B cell (primary cell): ENCODE results near the gene CLIC6. TPM values are rescaled to one million over a fixed set of nuclear protein-coding genes. Genes with fewer than 3 reads are reported as not detected.

ENCODE experiments used
- ATAC-seq: fragments of 200-7000 bp; cut with Tn5 transposase; one replicate; pipeline ENCODE4 v1.10.0; 2021; ENCODE audit warnings: low read depth, mild to moderate bottlenecking, moderate number of reproducible peaks, moderate library complexity
- CTCF ChIA-PET: fragments of 350-600 bp; sonication (Branson Sonifier 250); formaldehyde crosslinking; loops from one replicate; lab custom pipeline; 2021; ENCODE audit warnings: antibody characterized with exemption, inconsistent platforms; lab: Charles Lee
- POLR2A ChIA-PET: fragments of 350-600 bp; sonication (Branson Sonifier 250); formaldehyde crosslinking; loops from one replicate; lab custom pipeline; 2021; ENCODE audit warnings: antibody characterized with exemption; lab: Charles Lee
- DNase-seq: peaks from one replicate; pipeline ENCODE4 v3.0.0; 2013
- H2AFZ ChIP-seq: 2 replicates; pipeline ENCODE4 v1.6.1; 2012; ENCODE audit warnings: mild to moderate bottlenecking, low read depth, low read length; ENCODE audit not compliant: insufficient read depth, poor library complexity, severe bottlenecking
- H3K27ac ChIP-seq, 2 donors: 1 replicate in 1 of 2; 2 replicates in 1 of 2; pipeline ENCODE4 v1.5.1; 2012 to 2013; ENCODE audit warnings: low read length in 2 of 2, mild to moderate bottlenecking in 2 of 2, moderate library complexity in 1 of 2
- H3K27me3 ChIP-seq, 4 experiments: fragments of 200-600 bp in 1 of 4; sonication (generic) in 1 of 4; replicated peaks in 1 of 4; 1 replicate in 2 of 4; 2 replicates in 2 of 4; pipeline versions ENCODE4 v1.6.1 to v1.7.0; 2013 to 2016; ENCODE audit warnings: low read length in 3 of 4, mild to moderate bottlenecking in 2 of 4, mixed read lengths in 1 of 4, moderate library complexity in 1 of 4; ENCODE audit not compliant: insufficient read depth in 4 of 4, control insufficient read depth in 3 of 4; ENCODE audit errors: control extremely low read depth in 1 of 4
- H3K36me3 ChIP-seq, 2 experiments: replicated peaks in 1 of 2; 1 replicate in 1 of 2; 2 replicates in 1 of 2; pipeline versions ENCODE4 v1.6.1 to v1.7.1; 2013; ENCODE audit warnings: low read length in 1 of 2; ENCODE audit not compliant: insufficient read depth in 2 of 2, control insufficient read depth in 1 of 2; ENCODE audit errors: control extremely low read depth in 1 of 2, extremely low read depth in 1 of 2
- H3K4me1 ChIP-seq, 2 donors: fragments of 200-600 bp in 1 of 2; sonication (generic) in 1 of 2; 1 replicate in 1 of 2; 2 replicates in 1 of 2; pipeline versions ENCODE4 v1.5.1 to v1.6.1; 2013 to 2017; ENCODE audit warnings: low read length in 2 of 2; ENCODE audit not compliant: control insufficient read depth in 2 of 2, insufficient read depth in 2 of 2
- H3K4me2 ChIP-seq: replicated peaks from 2 replicates; pipeline ENCODE3; 2012; ENCODE audit warnings: mild to moderate bottlenecking, low read depth, low read length; ENCODE audit not compliant: poor library complexity, severe bottlenecking
- H3K4me3 ChIP-seq, 5 experiments: fragments of 200-600 bp in 1 of 5; sonication (generic) in 1 of 5; 1 replicate in 3 of 5; 2 replicates in 2 of 5; pipeline versions ENCODE4 v1.5.1 to v1.7.0; 2011 to 2016; ENCODE audit warnings: low read length in 4 of 5, mild to moderate bottlenecking in 4 of 5, low read depth in 2 of 5, control low read depth in 1 of 5, moderate library complexity in 1 of 5; ENCODE audit not compliant: insufficient read depth in 1 of 5; ENCODE audit errors: control extremely low read depth in 1 of 5, extremely low read depth in 1 of 5
- H3K79me2 ChIP-seq: fragments of 200-600 bp; sonication (generic); one replicate; pipeline ENCODE4 v1.6.0; 2016; ENCODE audit warnings: low read length; ENCODE audit not compliant: control insufficient read depth, insufficient read depth
- H3K9ac ChIP-seq: fragments of 200-600 bp; sonication (generic); 2 replicates; pipeline ENCODE4 v1.6.1; 2017; ENCODE audit warnings: mild to moderate bottlenecking, low read length, moderate library complexity
- H3K9me3 ChIP-seq, 3 donors: one replicate each; pipeline versions ENCODE4 v1.6.1 to v1.7.1; 2013; ENCODE audit warnings: low read length in 2 of 3; ENCODE audit not compliant: control insufficient read depth in 2 of 3, insufficient read depth in 1 of 3; ENCODE audit errors: control extremely low read depth in 1 of 3
- H4K20me1 ChIP-seq: 2 replicates; pipeline ENCODE4 v1.6.0; 2012; ENCODE audit warnings: mild to moderate bottlenecking, low read length; ENCODE audit not compliant: insufficient read depth, control insufficient read depth, poor library complexity, severe bottlenecking
- H3K27ac Mint-ChIP-seq: one replicate; pipeline ENCODE4 v1.8.0; 2021; ENCODE audit warnings: mixed read lengths
- H3K27me3 Mint-ChIP-seq: one replicate; pipeline ENCODE4 v1.8.0; 2021; ENCODE audit warnings: mixed read lengths
- H3K4me1 Mint-ChIP-seq: one replicate; pipeline ENCODE4 v1.8.0; 2021; ENCODE audit warnings: mixed read lengths
- H3K4me3 Mint-ChIP-seq: one replicate; pipeline ENCODE4 v1.8.0; 2021; ENCODE audit warnings: mixed read lengths
- H3K9me3 Mint-ChIP-seq: one replicate; pipeline ENCODE4 v1.8.0; 2022; ENCODE audit warnings: mixed read lengths; ENCODE audit not compliant: insufficient read depth
- EZH2 ChIP-seq: IDR thresholded peaks from 2 replicates; pipeline ENCODE4 v1.6.1; 2012; ENCODE audit warnings: borderline replicate concordance, low read depth, mild to moderate bottlenecking, moderate library complexity, low read length; ENCODE audit not compliant: insufficient read depth, poor library complexity, severe bottlenecking
- WGBS: methylation state at CpG from one replicate; pipeline ENCODE4 v1.1.5; 2013; ENCODE audit warnings: missing lambda C conversion rate; ENCODE audit not compliant: insufficient coverage; 5-methylcytosine and 5-hydroxymethylcytosine counted together
- intact Hi-C: fragments of 100-400 bp; cut with micrococcal nuclease; formaldehyde crosslinking; loops from one replicate; pipeline ENCODE4 v1.10.0; 2022
- polyA plus RNA-seq: library from polyadenylated mRNA; depleted of rRNA; stranded (reverse); fragments of >200 nt; gene quantifications from 2 replicates; pipeline ENCODE4 v1.2.3, GENCODE V29; 2012
- total RNA-seq, 2 donors: library from RNA; stranded (reverse); fragments of 120-200 nt in 1 of 2; gene quantifications; 1 replicate in 1 of 2; 2 replicates in 1 of 2; pipeline versions ENCODE4 v1.2.3 to v1.2.4, GENCODE V29; 2013 to 2022
- TF ChIP-seq, protein P1 (sequence below): fragments of 200-600 bp; IDR thresholded peaks from one replicate; pipeline ENCODE4 v1.8.0; 2022; ENCODE audit warnings: antibody characterized with exemption, mild to moderate bottlenecking

The CLIC6 gene
- total and polyA plus RNA-seq, 2 donors (not counting 1 experiment from before 2014, with no cell fraction given): 0.01 to 0.07 TPM

DNA sequence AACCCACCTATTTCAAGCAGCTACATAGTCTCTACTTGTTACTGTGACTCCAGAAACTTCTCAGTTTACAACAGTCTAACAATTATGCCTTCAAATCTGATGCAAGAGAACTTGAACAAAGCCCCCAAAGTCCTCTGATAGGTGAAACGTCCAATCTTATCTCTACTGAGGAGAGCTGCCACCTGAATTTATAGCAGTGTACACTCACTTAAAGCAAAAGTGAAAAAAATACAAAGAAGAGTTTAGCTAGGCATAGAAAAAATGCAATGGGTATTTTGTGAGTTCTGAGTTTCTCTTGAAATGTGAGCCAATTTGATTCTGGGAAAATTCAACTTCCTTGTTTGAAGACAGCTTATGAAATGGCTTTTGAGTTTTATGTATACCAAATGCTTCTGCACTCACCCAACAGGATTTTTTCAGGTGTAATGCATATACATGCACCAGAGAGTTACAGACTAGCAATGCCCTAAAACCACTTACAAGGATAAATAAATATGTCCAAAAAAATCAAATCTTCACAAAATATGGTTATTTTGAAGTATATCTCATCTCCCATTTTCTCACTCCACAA is 17.8 kb upstream of the CLIC6 start:
- CTCF ChIA-PET: interaction anchor here (1.2 kb wide), 1 partner anchor 42 kb away, joined by 3 read pairs; no protein-coding TSS in a partner anchor
- Histone ChIP-seq H3K27me3 (peaks cover 0 to 10% (median 2%) of the 10 kb centered on the region in 4 experiments), H4K20me1 (no peaks in the 10 kb centered on the region), H3K27ac (no peak overlapping the region), H3K4me3 (no peak overlapping the region), H2AFZ (no peak overlapping the region), H3K36me3 (no peaks in the 10 kb centered on the region), H3K9ac (no peak overlapping the region), H3K4me2 (no peak overlapping the region), H3K4me1 (no peaks in the 10 kb centered on the region), H3K79me2 (no peaks in the 10 kb centered on the region), H3K9me3 (peaks cover 4 to 17% (median 14%) of the 10 kb centered on the region in 3 donors)
- Mint-ChIP-seq H3K9me3 (peaks cover 2% of the 10 kb centered on the region), H3K4me3 (no peak overlapping the region), H3K27me3 (peaks cover 24% of the 10 kb centered on the region), H3K27ac (no peak overlapping the region), H3K4me1 (no peaks in the 10 kb centered on the region)
- TF ChIP-seq, protein P1, sequence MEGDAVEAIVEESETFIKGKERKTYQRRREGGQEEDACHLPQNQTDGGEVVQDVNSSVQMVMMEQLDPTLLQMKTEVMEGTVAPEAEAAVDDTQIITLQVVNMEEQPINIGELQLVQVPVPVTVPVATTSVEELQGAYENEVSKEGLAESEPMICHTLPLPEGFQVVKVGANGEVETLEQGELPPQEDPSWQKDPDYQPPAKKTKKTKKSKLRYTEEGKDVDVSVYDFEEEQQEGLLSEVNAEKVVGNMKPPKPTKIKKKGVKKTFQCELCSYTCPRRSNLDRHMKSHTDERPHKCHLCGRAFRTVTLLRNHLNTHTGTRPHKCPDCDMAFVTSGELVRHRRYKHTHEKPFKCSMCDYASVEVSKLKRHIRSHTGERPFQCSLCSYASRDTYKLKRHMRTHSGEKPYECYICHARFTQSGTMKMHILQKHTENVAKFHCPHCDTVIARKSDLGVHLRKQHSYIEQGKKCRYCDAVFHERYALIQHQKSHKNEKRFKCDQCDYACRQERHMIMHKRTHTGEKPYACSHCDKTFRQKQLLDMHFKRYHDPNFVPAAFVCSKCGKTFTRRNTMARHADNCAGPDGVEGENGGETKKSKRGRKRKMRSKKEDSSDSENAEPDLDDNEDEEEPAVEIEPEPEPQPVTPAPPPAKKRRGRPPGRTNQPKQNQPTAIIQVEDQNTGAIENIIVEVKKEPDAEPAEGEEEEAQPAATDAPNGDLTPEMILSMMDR: no peak
- no peak for TF ChIP-seq EZH2
- WGBS: no CpG with 5 or more reads among the region's 1 CpG
- POLR2A ChIA-PET: no interaction called here
- DNase-seq (no peak), ATAC-seq (no peak)
- intact Hi-C loops: no loop called here

DNA sequence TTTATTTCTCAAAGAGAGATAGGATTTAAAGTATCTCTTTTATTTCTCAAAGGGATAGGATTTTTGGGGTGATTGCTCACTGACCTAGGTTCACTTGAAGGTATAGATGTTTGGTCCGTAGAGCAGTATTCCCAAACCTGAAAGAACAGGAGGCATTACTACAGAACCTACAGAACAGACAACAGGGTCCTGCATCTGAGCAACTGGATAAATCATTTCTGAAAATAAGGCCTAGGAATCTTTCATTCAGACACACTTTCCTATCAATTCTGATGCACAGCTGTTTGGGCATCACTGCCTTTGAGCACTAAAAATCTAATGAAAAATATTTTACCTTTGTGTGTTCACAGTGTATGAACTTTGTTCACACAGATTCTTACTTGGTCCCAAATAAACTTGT is 17.2 kb upstream of the CLIC6 start:
- intact Hi-C loops: no loop called here
- Mint-ChIP-seq H3K27ac (no peak overlapping the region), H3K4me3 (no peak overlapping the region), H3K9me3 (peaks cover 2% of the 10 kb centered on the region), H3K4me1 (no peaks in the 10 kb centered on the region), H3K27me3 (peaks cover 28% of the 10 kb centered on the region)
- Histone ChIP-seq H3K9ac (no peak overlapping the region), H3K79me2 (no peaks in the 10 kb centered on the region), H3K36me3 (no peaks in the 10 kb centered on the region), H3K9me3 (peaks cover 4 to 17% (median 14%) of the 10 kb centered on the region in 3 donors), H2AFZ (no peak overlapping the region), H3K4me2 (no peak overlapping the region), H3K4me3 (no peak overlapping the region), H3K27me3 (peaks cover 0 to 10% (median 2%) of the 10 kb centered on the region in 4 experiments), H4K20me1 (no peaks in the 10 kb centered on the region), H3K27ac (no peak overlapping the region), H3K4me1 (no peaks in the 10 kb centered on the region)
- ChIA-PET CTCF (interaction anchor here (1.2 kb wide), 1 partner anchor 41 kb away, joined by 3 read pairs; no protein-coding TSS in a partner anchor), POLR2A (no interaction called here)
- ATAC-seq (no peak), DNase-seq (no peak)
- WGBS: 83% methylated on average over 1 of the region's 1 CpG
- no peak for TF ChIP-seq EZH2
- TF ChIP-seq, protein P1: no peak
